H1 (cell line): ENCODE data around the gene TRIM62. TPM values are rescaled to one million over a fixed set of nuclear protein-coding genes. Genes with fewer than 3 reads are reported as not detected.

ENCODE experiments used
- CHD1 ChIP-seq: IDR thresholded peaks from 2 replicates; pipeline ENCODE4 v1.6.1; 2012; ENCODE audit warnings: low read depth, low read length, improper control_type of control experiment
- RFX5 ChIP-seq: IDR thresholded peaks from 2 replicates; pipeline ENCODE4 v1.6.1; 2011; ENCODE audit warnings: low read depth, low read length, improper control_type of control experiment, borderline replicate concordance
- RXRA ChIP-seq: IDR thresholded peaks from 2 replicates; pipeline ENCODE4 v1.6.1; 2011; ENCODE audit warnings: low read depth, mild to moderate bottlenecking, low read length, moderate library complexity; ENCODE audit not compliant: insufficient read depth
- SAP30 ChIP-seq: fragments of 300-600 bp; sonication (generic); IDR thresholded peaks from 2 replicates; pipeline ENCODE4 v1.7.1; 2012; ENCODE audit warnings: low read length, moderate library complexity, mild to moderate bottlenecking, inconsistent platforms; ENCODE audit not compliant: insufficient read depth, insufficient replicate concordance
- TCF12 ChIP-seq: IDR thresholded peaks from 2 replicates; pipeline ENCODE4 v1.6.1; 2011; ENCODE audit warnings: low read depth, mild to moderate bottlenecking, low read length
- polyA plus RNA-seq, 7 experiments: library from polyadenylated mRNA; depleted of rRNA in 3 of 7; stranded (reverse) in 5 of 7; unstranded in 2 of 7; fragments of >200 nt in 5 of 7; fragments of 200-250 nt in 2 of 7; gene quantifications; 1 replicate in 5 of 7; 2 replicates in 1 of 7; 4 replicates in 1 of 7; pipeline versions ENCODE4 v1.2.1 to v1.2.3, GENCODE V29; 2011 to 2013; ENCODE audit warnings: missing spikeins in 2 of 7, mixed read lengths in 2 of 7
- total RNA-seq: library from RNA; stranded (reverse); fragmentation: NEBNext Ultra II Directional; extraction: Animal tissue kit (Norgen Biotek cat#: 25700); gene quantifications from 2 replicates; pipeline ENCODE4 v1.2.1, GENCODE V29; 2021
- TF ChIP-seq, protein P1 (sequence below): fragments of 300-600 bp; sonication (generic); IDR thresholded peaks from 2 replicates; pipeline ENCODE4 v1.7.1; 2012; ENCODE audit warnings: low read length, moderate library complexity, mild to moderate bottlenecking, inconsistent platforms; ENCODE audit not compliant: insufficient replicate concordance
- TF ChIP-seq, protein P2 (sequence below): IDR thresholded peaks from 2 replicates; pipeline ENCODE4 v1.6.1; 2011; ENCODE audit warnings: low read length, improper control_type of control experiment

Gene TRIM62
- total and polyA plus RNA-seq, 2 of the 8 experiments (the other 6 are each of a cell fraction or from before 2014, with no cell fraction given) = 6.3 to 10.8 TPM

DNA sequence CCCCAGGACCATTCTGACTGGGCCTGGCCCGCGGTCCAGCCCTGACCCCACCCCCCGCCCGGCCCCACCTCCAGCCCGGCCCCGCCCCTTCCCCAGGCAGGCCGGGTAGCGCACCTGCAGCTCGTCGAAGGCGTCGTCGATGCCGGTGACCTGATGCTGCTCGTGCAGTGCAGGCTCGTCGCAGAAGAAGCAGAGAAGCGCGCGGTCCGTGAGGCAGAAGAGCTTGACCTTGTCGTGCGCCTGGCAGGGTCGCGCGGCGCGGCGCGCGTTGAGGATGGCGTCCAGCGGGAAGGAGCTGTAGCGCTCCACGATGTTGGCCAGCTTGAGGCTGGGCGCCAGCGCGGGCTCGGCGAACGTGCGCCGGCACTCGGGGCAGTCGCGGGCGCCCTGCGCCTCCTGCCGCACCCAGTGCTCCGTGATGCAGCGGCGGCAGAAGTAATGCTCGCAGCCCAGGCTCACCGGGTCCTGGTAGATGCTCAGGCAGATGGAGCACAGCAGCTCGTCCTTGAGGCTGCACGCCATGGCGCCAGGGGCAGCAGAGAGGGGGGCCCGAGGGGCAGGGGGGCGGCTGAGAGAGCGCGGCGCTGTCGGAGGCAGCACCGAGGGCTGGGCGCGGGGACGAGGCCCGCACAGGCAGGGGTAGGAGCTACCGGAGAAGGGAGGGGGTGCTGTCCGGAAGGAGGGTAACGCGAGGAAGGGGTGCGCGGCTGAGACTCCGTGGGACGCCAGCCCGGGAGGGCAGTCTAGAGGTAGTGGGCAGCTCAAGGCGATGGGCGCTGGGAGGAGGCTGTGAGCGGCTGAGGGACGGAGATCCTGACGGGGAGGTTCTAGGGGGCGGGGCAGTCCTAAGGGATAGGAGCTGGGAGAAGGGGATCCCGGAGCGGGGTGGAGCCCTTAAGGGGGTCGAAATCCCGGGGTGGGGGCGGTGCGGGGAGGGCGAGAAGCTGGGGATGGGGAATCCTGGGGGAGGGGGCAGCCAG lies 642 bp downstream of the TRIM62 start (continued):
- TF ChIP-seq, protein P1, sequence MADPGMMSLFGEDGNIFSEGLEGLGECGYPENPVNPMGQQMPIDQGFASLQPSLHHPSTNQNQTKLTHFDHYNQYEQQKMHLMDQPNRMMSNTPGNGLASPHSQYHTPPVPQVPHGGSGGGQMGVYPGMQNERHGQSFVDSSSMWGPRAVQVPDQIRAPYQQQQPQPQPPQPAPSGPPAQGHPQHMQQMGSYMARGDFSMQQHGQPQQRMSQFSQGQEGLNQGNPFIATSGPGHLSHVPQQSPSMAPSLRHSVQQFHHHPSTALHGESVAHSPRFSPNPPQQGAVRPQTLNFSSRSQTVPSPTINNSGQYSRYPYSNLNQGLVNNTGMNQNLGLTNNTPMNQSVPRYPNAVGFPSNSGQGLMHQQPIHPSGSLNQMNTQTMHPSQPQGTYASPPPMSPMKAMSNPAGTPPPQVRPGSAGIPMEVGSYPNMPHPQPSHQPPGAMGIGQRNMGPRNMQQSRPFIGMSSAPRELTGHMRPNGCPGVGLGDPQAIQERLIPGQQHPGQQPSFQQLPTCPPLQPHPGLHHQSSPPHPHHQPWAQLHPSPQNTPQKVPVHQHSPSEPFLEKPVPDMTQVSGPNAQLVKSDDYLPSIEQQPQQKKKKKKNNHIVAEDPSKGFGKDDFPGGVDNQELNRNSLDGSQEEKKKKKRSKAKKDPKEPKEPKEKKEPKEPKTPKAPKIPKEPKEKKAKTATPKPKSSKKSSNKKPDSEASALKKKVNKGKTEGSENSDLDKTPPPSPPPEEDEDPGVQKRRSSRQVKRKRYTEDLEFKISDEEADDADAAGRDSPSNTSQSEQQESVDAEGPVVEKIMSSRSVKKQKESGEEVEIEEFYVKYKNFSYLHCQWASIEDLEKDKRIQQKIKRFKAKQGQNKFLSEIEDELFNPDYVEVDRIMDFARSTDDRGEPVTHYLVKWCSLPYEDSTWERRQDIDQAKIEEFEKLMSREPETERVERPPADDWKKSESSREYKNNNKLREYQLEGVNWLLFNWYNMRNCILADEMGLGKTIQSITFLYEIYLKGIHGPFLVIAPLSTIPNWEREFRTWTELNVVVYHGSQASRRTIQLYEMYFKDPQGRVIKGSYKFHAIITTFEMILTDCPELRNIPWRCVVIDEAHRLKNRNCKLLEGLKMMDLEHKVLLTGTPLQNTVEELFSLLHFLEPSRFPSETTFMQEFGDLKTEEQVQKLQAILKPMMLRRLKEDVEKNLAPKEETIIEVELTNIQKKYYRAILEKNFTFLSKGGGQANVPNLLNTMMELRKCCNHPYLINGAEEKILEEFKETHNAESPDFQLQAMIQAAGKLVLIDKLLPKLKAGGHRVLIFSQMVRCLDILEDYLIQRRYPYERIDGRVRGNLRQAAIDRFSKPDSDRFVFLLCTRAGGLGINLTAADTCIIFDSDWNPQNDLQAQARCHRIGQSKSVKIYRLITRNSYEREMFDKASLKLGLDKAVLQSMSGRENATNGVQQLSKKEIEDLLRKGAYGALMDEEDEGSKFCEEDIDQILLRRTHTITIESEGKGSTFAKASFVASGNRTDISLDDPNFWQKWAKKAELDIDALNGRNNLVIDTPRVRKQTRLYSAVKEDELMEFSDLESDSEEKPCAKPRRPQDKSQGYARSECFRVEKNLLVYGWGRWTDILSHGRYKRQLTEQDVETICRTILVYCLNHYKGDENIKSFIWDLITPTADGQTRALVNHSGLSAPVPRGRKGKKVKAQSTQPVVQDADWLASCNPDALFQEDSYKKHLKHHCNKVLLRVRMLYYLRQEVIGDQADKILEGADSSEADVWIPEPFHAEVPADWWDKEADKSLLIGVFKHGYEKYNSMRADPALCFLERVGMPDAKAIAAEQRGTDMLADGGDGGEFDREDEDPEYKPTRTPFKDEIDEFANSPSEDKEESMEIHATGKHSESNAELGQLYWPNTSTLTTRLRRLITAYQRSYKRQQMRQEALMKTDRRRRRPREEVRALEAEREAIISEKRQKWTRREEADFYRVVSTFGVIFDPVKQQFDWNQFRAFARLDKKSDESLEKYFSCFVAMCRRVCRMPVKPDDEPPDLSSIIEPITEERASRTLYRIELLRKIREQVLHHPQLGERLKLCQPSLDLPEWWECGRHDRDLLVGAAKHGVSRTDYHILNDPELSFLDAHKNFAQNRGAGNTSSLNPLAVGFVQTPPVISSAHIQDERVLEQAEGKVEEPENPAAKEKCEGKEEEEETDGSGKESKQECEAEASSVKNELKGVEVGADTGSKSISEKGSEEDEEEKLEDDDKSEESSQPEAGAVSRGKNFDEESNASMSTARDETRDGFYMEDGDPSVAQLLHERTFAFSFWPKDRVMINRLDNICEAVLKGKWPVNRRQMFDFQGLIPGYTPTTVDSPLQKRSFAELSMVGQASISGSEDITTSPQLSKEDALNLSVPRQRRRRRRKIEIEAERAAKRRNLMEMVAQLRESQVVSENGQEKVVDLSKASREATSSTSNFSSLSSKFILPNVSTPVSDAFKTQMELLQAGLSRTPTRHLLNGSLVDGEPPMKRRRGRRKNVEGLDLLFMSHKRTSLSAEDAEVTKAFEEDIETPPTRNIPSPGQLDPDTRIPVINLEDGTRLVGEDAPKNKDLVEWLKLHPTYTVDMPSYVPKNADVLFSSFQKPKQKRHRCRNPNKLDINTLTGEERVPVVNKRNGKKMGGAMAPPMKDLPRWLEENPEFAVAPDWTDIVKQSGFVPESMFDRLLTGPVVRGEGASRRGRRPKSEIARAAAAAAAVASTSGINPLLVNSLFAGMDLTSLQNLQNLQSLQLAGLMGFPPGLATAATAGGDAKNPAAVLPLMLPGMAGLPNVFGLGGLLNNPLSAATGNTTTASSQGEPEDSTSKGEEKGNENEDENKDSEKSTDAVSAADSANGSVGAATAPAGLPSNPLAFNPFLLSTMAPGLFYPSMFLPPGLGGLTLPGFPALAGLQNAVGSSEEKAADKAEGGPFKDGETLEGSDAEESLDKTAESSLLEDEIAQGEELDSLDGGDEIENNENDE = no peak
- TF ChIP-seq, protein P2, sequence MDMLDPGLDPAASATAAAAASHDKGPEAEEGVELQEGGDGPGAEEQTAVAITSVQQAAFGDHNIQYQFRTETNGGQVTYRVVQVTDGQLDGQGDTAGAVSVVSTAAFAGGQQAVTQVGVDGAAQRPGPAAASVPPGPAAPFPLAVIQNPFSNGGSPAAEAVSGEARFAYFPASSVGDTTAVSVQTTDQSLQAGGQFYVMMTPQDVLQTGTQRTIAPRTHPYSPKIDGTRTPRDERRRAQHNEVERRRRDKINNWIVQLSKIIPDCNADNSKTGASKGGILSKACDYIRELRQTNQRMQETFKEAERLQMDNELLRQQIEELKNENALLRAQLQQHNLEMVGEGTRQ = no peak
- TF ChIP-seq CHD1 = no peak
- TF ChIP-seq RXRA = no peak
- 0 out of 2 replicates have a peak, but pooled peaks have one; percentile 15 for TF ChIP-seq TCF12
- no peak for TF ChIP-seq SAP30
- no peak for TF ChIP-seq RFX5
